K562 (cell line): Measurements from ENCODE around the gene RAB7A.
"Not testable (repeated sequence)": the region's sequence is repeated elsewhere in the genome, so short reads cannot be mapped to it uniquely, and the experiment has no call there.

Experiments used
- ATF2 ChIP-seq: sonication (generic); formaldehyde crosslinking; IDR thresholded peaks from 2 replicates; pipeline ENCODE4 v1.8.1; 2022; ENCODE audit warnings: missing genetic modification reagents
- CTCF ChIP-seq, 3 experiments: IDR thresholded peaks in 2 of 3; conservative IDR thresholded peaks in 1 of 3; 2 replicates each; pipeline ENCODE4 v1.5.1; 2011 to 2012; ENCODE audit warnings: low read length in 3 of 3, mild to moderate bottlenecking in 3 of 3, control low read depth in 2 of 3, improper control_type of control experiment in 1 of 3, inconsistent platforms in 1 of 3, low read depth in 1 of 3, mixed read lengths in 1 of 3, moderate library complexity in 1 of 3; ENCODE audit not compliant: insufficient read depth in 2 of 3
- E2F4 ChIP-seq: sonication (generic); formaldehyde crosslinking; IDR thresholded peaks from 2 replicates; pipeline ENCODE4 v1.8.0; 2022; ENCODE audit warnings: mild to moderate bottlenecking, low read depth, missing genetic modification reagents
- EP300 ChIP-seq: IDR thresholded peaks from 2 replicates; pipeline ENCODE4 v1.6.1; 2012; ENCODE audit warnings: low read length, improper control_type of control experiment
- FOXJ3 ChIP-seq: sonication (generic); formaldehyde crosslinking; IDR thresholded peaks from 2 replicates; pipeline ENCODE4 v1.4.0; 2020; ENCODE audit warnings: mild to moderate bottlenecking, missing genetic modification reagents
- GABPA ChIP-seq: fragments of 200-800 bp; sonication (Bioruptor generic); conservative IDR thresholded peaks from 2 replicates; pipeline ENCODE4 v1.6.1; 2016; ENCODE audit warnings: low read depth, missing genetic modification characterization, missing compliant biosample characterization
- HDAC1 ChIP-seq, 2 experiments: fragments of 450-650 bp; IDR thresholded peaks; 2 replicates each; pipeline ENCODE4 v1.6.1; 2016 to 2017; ENCODE audit warnings: inconsistent platforms in 1 of 2, mild to moderate bottlenecking in 1 of 2, moderate library complexity in 1 of 2
- PCBP1 ChIP-seq: fragments of 200-400 bp; formaldehyde crosslinking; IDR thresholded peaks from 2 replicates; pipeline ENCODE4 v1.6.1; 2018; ENCODE audit warnings: mild to moderate bottlenecking, low read depth, low read length; ENCODE audit not compliant: poor library complexity, severe bottlenecking
- REST ChIP-seq, 2 experiments: fragments of 450-650 bp; formaldehyde crosslinking in 1 of 2; IDR thresholded peaks; 2 replicates each; pipeline versions ENCODE4 v1.4.0 to v1.6.1; 2014 to 2020; ENCODE audit warnings: mild to moderate bottlenecking in 2 of 2, borderline replicate concordance in 1 of 2, low read depth in 1 of 2
- ZBTB1 ChIP-seq: sonication (generic); formaldehyde crosslinking; IDR thresholded peaks from 2 replicates; pipeline ENCODE4 v1.8.1; 2023; ENCODE audit warnings: missing genetic modification reagents, low read depth, mild to moderate bottlenecking, borderline replicate concordance

GRCh38 chr3:128829087-128829486 lies 103.1 kb downstream of the RAB7A start:
- TF ChIP-seq E2F4 (CRISPR knock-in tag); CTCF (IDR thresholded peaks at IDR 0.05 in 2 of 3, conservative IDR thresholded peaks at IDR 0.05 in 1 of 3; ENCODE audit: insufficient read depth in 2 of 3, low read depth in 1 of 3, low read length in 3 of 3); FOXJ3 (CRISPR knock-in tag); HDAC1 (IDR thresholded peaks at IDR 0.05); REST (IDR thresholded peaks at IDR 0.05; ENCODE audit: borderline replicate concordance); REST (CRISPR knock-in tag; IDR thresholded peaks at IDR 0.05; ENCODE audit: low read depth); ATF2 (CRISPR knock-in tag); PCBP1; GABPA (tag); ZBTB1 (CRISPR knock-in tag); EP300: not testable (repeated sequence)
